Hepatocyte (in vitro differentiated cells): ENCODE data around the gene TMPO. TPM values are rescaled to one million over a fixed set of nuclear protein-coding genes. Genes with fewer than 3 reads are reported as not detected.
A peak's percentile ranks its signal among the peaks of the same experiment; 100 is the strongest.
"Not testable (repeated sequence)": the region's sequence is repeated elsewhere in the genome, so short reads cannot be mapped to it uniquely, and the experiment has no call there.

Experiments
- DNase-seq: peaks from one replicate; pipeline ENCODE4 v3.0.0-alpha.2; 2016; ENCODE audit warnings: low spot score
- H2AFZ ChIP-seq: fragments of 200-600 bp; sonication (generic); 2 replicates; pipeline ENCODE4 v1.6.0; 2016; ENCODE audit warnings: antibody characterized with exemption, mild to moderate bottlenecking
- H3K27ac ChIP-seq: fragments of 200-600 bp; sonication (generic); 2 replicates; pipeline ENCODE4 v1.5.1; 2016; ENCODE audit warnings: mild to moderate bottlenecking
- H3K27me3 ChIP-seq: fragments of 200-600 bp; sonication (generic); 2 replicates; pipeline ENCODE4 v1.6.1; 2016
- H3K36me3 ChIP-seq: fragments of 200-600 bp; sonication (generic); replicated peaks from 2 replicates; pipeline ENCODE4 v1.5.1; 2016; ENCODE audit warnings: low read depth; ENCODE audit not compliant: insufficient read depth
- H3K4me1 ChIP-seq: fragments of 200-600 bp; sonication (generic); 2 replicates; pipeline ENCODE4 v1.5.1; 2016; ENCODE audit warnings: mild to moderate bottlenecking, moderate library complexity; ENCODE audit not compliant: insufficient read depth
- H3K4me2 ChIP-seq: fragments of 200-600 bp; sonication (generic); 2 replicates; pipeline ENCODE4 v1.6.0; 2016
- H3K4me3 ChIP-seq: fragments of 200-600 bp; sonication (generic); 2 replicates; pipeline ENCODE4 v1.5.1; 2016; ENCODE audit warnings: mild to moderate bottlenecking
- H3K79me2 ChIP-seq: fragments of 200-600 bp; sonication (generic); 2 replicates; pipeline ENCODE4 v1.6.0; 2017; ENCODE audit warnings: mild to moderate bottlenecking
- H3K9me2 ChIP-seq: fragments of 200-600 bp; sonication (generic); replicated peaks from 2 replicates; pipeline ENCODE4 v1.6.0; 2017; ENCODE audit warnings: mild to moderate bottlenecking; ENCODE audit not compliant: insufficient read depth
- H3K9me3 ChIP-seq: fragments of 200-600 bp; sonication (generic); 2 replicates; pipeline ENCODE4 v1.5.1; 2016; ENCODE audit warnings: low read depth, mild to moderate bottlenecking
- H4K20me1 ChIP-seq: fragments of 200-600 bp; sonication (generic); 2 replicates; pipeline ENCODE4 v1.6.0; 2016; ENCODE audit warnings: mild to moderate bottlenecking; ENCODE audit not compliant: insufficient read depth, poor library complexity, severe bottlenecking
- CTCF ChIP-seq: fragments of 200-600 bp; sonication (generic); IDR thresholded peaks from 2 replicates; pipeline ENCODE4 v1.5.1; 2016; ENCODE audit warnings: antibody characterized with exemption, mild to moderate bottlenecking; ENCODE audit not compliant: poor library complexity
- EZH2 ChIP-seq: fragments of 200-600 bp; sonication (generic); IDR thresholded peaks from 2 replicates; pipeline ENCODE4 v1.6.1; 2016; ENCODE audit warnings: antibody characterized with exemption, mild to moderate bottlenecking, borderline replicate concordance
- EZH2phosphoT487 ChIP-seq: fragments of 200-600 bp; sonication (generic); IDR thresholded peaks from one replicate; pipeline ENCODE4 v1.6.1; 2018; ENCODE audit warnings: antibody characterized with exemption, mild to moderate bottlenecking, low read depth, moderate library complexity; ENCODE audit not compliant: unreplicated experiment, severe bottlenecking
- WGBS: methylation state at CpG from one replicate; pipeline ENCODE4 v1.1.6; 2016; ENCODE audit warnings: low lambda C conversion rate; ENCODE audit errors: missing lambda C conversion rate; 5-methylcytosine and 5-hydroxymethylcytosine counted together
- polyA plus RNA-seq: library from polyadenylated mRNA; unstranded; fragments of >200 nt; fragmentation: Nextera tagmentation; extraction: Ambion mirVana; gene quantifications from 2 replicates; pipeline ENCODE4 v1.2.1, GENCODE V29; 2016
- total RNA-seq: library from RNA; depleted of rRNA; stranded (reverse); fragments of >200 nt; gene quantifications from 2 replicates; pipeline ENCODE4 v1.2.3, GENCODE V29; 2014

TMPO gene
- total and polyA plus RNA-seq, 2 experiments from 2014 or later = 28.1 to 115 TPM

GRCh38 chr12:98489176-98489575 is 26.2 kb upstream of the TMPO start:
- Histone ChIP-seq H3K9me2 (no peaks in the 10 kb centered on the region), H3K4me3 (no peak overlapping the region), H3K4me2 (no peak overlapping the region), H2AFZ (no peak overlapping the region), H3K79me2 (no peaks in the 10 kb centered on the region), H3K27me3 (no peaks in the 10 kb centered on the region), H4K20me1 (no peaks in the 10 kb centered on the region), H3K4me1 (peaks cover 10% of the 10 kb centered on the region), H3K9me3 (no peaks in the 10 kb centered on the region), H3K36me3 (no peaks in the 10 kb centered on the region), H3K27ac (no peak overlapping the region)
- 72% methylated on average over 3 of the region's 3 CpGs for WGBS
- no peak for TF ChIP-seq CTCF
- no peak for TF ChIP-seq EZH2
- TF ChIP-seq EZH2phosphoT487 = no peak
- DNase-seq = no peak

- DNase-seq = peak; percentile 88
- no peaks in the 10 kb centered on the region for H3K9me3 ChIP-seq
- H2AFZ ChIP-seq = peak overlapping the region; percentile 75
- no peaks in the 10 kb centered on the region for H3K9me2 ChIP-seq
- H3K4me3 ChIP-seq = no peak overlapping the region
- peak overlapping the region; percentile 64 for H3K4me2 ChIP-seq
- no peaks in the 10 kb centered on the region for H4K20me1 ChIP-seq
- peak overlapping the region; percentile 78 for H3K27ac ChIP-seq
- WGBS = 18% methylated on average over 14 of the region's 14 CpGs
- no peaks in the 10 kb centered on the region for H3K79me2 ChIP-seq
- TF ChIP-seq EZH2phosphoT487 (no peak), CTCF (peak; percentile 93)
- H3K36me3 ChIP-seq = no peaks in the 10 kb centered on the region
- peaks cover 10% of the 10 kb centered on the region for H3K4me1 ChIP-seq
- no peaks in the 10 kb centered on the region for H3K27me3 ChIP-seq
Measured at GRCh38 chr12:98490501-98491453, 24.6 kb upstream of the TMPO start.

- H4K20me1 ChIP-seq = no peaks in the 10 kb centered on the region
- no peak overlapping the region for H3K4me2 ChIP-seq
- no peak overlapping the region for H3K27ac ChIP-seq
- WGBS = 64% methylated on average over 4 of the region's 4 CpGs
- no peaks in the 10 kb centered on the region for H3K79me2 ChIP-seq
- no peak overlapping the region for H3K4me3 ChIP-seq
- H3K36me3 ChIP-seq = no peaks in the 10 kb centered on the region
- H3K27me3 ChIP-seq = no peaks in the 10 kb centered on the region
- H2AFZ ChIP-seq = peak overlapping the region; percentile 4
- TF ChIP-seq CTCF (no peak), EZH2phosphoT487 (no peak), EZH2 (no peak)
- peaks cover 10% of the 10 kb centered on the region for H3K4me1 ChIP-seq
- H3K9me3 ChIP-seq = no peaks in the 10 kb centered on the region
- DNase-seq = peak; percentile 13
- no peaks in the 10 kb centered on the region for H3K9me2 ChIP-seq
Measured at GRCh38 chr12:98492580-98493140, 22.7 kb upstream of the TMPO start.

- not testable (repeated sequence) for H3K4me3 ChIP-seq, H3K4me1 ChIP-seq, H3K27me3 ChIP-seq, H2AFZ ChIP-seq, H3K36me3 ChIP-seq, DNase-seq, H3K9me2 ChIP-seq, H3K79me2 ChIP-seq, H4K20me1 ChIP-seq, H3K9me3 ChIP-seq
- Histone ChIP-seq H3K4me2 (peak overlapping the region; percentile 69), H3K27ac (peak overlapping the region; percentile 91)
- WGBS = 96% methylated on average over 15 of the region's 15 CpGs
Measured at GRCh38 chr12:98501266-98501629, 14.1 kb upstream of the TMPO start.
